Fibroblast of villous mesenchyme (primary cell): ENCODE data around the gene DAND5. TPM values are rescaled to one million over a fixed set of nuclear protein-coding genes. Genes with fewer than 3 reads are reported as not detected.

Experiments
- DNase-seq: peaks from one replicate; pipeline ENCODE4 v3.0.0-alpha.2; 2010; ENCODE audit warnings: low read depth
- H3K4me3 ChIP-seq: 2 replicates; pipeline ENCODE4 v1.5.1; 2011; ENCODE audit warnings: low read depth, mild to moderate bottlenecking, low read length
- total RNA-seq: library from RNA; depleted of rRNA; stranded (reverse); fragments of >200 nt; gene quantifications from 2 replicates; pipeline ENCODE4 v1.2.3, GENCODE V29; 2012
- TF ChIP-seq, protein P1 (sequence below): IDR thresholded peaks from 2 replicates; pipeline ENCODE4 v1.5.1; 2012; ENCODE audit warnings: low read depth, mild to moderate bottlenecking, low read length; ENCODE audit not compliant: insufficient read depth

Gene DAND5
- total RNA-seq, 1 donor = not detected

DNA sequence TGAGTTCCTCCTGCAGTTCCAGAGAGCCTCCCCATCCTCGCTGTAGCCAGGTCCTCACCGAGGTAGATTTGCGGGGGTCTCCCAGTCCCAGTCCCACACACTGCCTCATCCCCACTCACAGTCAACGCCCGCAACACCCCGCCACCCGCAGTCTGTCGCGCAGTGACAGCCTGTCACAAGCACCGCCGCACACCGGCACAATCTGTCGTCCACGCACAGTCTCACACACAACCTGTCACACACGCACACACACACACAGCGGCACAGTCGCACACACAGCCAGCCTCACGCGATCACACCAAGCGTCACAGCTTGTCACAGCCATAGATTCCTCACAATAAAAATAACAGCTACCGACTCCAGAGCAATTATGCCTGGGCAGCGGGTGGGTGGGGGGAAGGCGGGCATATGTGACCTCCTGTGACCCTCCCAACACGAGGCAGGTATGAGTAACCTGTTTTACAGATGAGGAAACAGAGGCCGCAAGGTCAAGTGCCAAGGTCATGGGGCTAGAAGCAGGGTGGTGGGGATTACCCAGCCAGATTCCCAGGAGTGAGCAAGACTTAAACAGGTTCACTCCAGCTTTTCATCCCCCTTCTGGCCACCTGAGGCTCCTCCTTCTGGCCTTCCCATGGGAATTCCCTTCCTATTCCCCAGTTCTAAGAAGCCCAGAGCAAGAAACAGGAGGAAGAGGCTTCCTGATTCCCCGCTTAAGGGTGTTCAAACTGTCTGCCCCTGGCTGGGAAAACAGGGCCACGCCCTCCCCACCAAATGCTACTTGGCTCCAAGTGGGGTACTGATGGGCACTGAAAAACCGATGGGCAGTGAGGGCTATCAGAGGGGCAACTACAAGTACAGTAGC, 39.8 kb downstream of the DAND5 start:
- no peak for DNase-seq
- no peak overlapping the region for H3K4me3 ChIP-seq
- TF ChIP-seq, protein P1, sequence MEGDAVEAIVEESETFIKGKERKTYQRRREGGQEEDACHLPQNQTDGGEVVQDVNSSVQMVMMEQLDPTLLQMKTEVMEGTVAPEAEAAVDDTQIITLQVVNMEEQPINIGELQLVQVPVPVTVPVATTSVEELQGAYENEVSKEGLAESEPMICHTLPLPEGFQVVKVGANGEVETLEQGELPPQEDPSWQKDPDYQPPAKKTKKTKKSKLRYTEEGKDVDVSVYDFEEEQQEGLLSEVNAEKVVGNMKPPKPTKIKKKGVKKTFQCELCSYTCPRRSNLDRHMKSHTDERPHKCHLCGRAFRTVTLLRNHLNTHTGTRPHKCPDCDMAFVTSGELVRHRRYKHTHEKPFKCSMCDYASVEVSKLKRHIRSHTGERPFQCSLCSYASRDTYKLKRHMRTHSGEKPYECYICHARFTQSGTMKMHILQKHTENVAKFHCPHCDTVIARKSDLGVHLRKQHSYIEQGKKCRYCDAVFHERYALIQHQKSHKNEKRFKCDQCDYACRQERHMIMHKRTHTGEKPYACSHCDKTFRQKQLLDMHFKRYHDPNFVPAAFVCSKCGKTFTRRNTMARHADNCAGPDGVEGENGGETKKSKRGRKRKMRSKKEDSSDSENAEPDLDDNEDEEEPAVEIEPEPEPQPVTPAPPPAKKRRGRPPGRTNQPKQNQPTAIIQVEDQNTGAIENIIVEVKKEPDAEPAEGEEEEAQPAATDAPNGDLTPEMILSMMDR = no peak

DNA sequence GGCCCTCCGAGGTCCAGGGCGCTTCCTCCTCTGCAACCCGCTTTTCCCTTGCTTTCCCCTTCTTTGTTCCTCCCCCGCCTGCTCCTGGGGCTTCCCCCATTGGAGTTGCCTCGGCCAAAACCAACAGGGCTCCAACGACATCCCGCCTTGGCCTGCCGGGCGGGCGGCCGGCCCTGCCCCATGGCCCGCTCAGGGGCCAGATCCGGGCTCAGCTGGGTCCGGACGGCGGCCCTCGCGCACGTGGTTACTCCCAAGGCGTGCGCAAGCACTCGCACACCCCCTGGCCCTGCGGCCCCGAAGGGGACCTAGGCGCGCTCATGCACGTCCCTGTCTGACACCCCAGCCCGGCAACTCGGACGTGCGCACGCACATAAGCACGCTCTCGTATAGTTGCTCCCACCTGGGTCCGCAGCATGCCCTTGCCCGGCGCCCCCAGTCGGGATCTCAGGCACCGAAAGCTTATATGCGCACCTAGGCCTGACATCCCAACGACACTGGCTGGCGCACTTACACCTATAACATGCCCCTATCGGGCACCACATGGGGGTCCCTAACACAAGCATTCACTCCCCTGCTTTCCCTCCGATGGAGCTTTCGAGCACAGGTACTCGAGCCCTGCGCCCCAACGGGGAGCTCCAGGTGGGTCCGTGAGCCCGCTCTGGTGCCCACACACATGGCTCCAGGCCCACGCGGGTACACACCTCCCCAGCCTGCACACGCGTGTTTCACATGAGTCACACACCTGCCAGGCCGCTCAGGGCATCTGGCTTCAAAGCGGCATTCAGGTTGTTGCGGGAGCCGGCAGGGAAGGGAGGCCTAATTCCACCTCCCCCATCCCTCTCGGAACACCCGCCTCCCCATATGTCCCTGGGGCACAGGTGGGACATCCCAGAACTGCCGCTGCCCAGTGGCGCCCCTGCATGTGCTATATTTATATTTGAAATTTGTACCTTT, 40.9 kb downstream of the DAND5 start:
- DNase-seq = no peak
- no peak overlapping the region for H3K4me3 ChIP-seq
- TF ChIP-seq, protein P1 = no peak

DNA sequence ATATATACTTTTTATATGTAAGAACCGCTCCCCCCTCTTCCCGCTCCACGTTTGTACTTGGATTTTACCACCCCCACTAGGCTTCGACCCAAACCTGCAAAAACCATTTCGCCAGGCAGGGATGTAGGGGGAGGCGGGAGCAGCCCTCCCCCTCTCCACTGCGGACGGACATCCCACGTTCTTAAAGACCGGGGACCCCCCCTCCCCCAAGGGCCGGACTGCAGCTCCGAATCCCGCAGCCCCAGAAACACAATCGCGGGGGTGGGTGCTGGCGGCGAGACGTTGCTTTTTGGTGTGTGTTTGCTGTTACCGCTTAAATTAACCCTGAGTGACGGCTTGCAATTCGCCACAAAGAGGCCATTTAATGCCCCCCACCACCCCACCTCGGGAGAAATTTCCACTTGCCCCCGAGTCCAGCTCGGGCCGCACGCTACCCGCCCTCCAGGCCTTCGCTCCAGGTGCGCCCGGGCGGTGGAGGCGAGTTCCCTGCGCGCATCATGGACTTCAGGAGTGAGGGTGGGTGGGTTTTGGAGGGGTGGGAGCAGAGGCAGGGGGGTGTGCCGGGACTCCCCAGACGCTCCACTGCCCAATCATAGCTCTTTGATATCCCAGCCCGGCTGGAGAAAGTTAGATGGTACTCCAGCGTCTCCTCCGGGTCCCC, 41.7 kb downstream of the DAND5 start:
- no peak for DNase-seq
- no peak overlapping the region for H3K4me3 ChIP-seq
- TF ChIP-seq, protein P1 = no peak

DNA sequence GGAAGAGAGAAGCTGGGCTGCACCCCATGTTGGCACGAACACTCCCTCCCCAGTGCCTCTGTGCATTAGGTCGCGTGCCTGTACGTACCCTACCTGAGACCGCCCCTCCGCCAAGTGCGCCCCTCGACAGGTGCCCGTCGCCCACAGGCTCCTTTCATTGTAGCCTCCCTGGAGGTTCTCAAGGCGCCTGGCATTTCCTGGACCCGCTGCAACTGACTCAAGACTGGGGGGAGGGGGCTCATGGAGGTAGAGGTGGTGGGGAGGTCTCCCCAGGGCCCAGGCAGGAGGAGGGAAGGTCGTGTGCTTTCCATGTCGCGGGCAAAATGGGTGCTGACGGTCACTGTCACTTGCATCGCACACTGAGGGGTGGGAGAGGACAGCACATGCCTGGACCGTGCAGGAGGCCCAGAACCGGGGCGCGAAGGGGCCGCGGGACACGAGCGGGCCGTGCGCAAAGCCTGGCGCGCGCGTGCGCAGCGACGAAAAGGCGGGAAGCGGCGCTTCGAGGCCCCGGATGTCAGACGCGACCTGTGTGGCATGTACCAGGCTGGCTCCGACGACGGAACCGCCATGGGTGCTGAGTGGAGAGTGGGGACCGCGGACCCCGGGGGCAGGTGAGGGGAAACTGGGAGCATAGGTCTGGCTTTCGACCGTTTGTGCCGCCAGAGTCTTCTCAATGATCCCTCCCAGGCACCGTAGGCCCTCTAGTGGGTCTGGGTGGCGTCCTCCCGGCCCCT, 42.4 kb downstream of the DAND5 start:
- no peak overlapping the region for H3K4me3 ChIP-seq
- TF ChIP-seq, protein P1 = no peak
- no peak for DNase-seq

DNA sequence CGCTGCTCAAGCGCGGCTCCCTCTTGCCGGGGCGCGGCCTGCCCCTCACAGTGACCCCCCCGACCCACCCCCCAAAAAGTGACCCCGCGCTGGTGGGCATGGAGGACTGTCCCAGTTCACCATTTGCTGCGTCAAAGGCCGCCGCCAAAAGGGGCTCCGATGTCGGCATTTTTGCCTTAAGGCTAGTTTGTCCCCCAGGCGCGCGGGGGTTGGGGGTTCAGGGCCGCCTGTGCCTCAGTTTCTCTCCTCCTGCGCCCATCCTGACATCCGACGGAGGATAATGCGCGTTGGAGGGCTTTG, 43.0 kb downstream of the DAND5 start:
- DNase-seq = no peak

More for the DNA sequence above, 43.0 kb downstream of the DAND5 start:
- TF ChIP-seq, protein P1 = no peak
- H3K4me3 ChIP-seq = peak overlapping the region; percentile 53
